GM10266 (cell line): ENCODE data around the gene NID1.

Experiments
- DNase-seq: peaks from one replicate; pipeline ENCODE4 v3.0.0; 2012; ENCODE audit errors: extremely low spot score
- CTCF ChIP-seq: IDR thresholded peaks from 2 replicates; pipeline ENCODE4 v1.5.1; 2012; ENCODE audit warnings: mild to moderate bottlenecking, low read depth; ENCODE audit not compliant: control insufficient read depth, insufficient read depth; ENCODE audit errors: missing control alignments

Gene NID1

GRCh38 chr1:235989105-235989504 is 75.8 kb downstream of the NID1 start:
- DNase-seq, result no peak
- TF ChIP-seq CTCF, result no peak

GRCh38 chr1:235986869-235987268 is 78.0 kb downstream of the NID1 start:
- no peak for DNase-seq
- no peak for TF ChIP-seq CTCF

GRCh38 chr1:235984041-235984825 is 80.7 kb downstream of the NID1 start:
- DNase-seq, result no peak
- TF ChIP-seq CTCF, result no peak

- TF ChIP-seq CTCF, result no peak
- no peak for DNase-seq
These were observed 83.9 kb downstream of the NID1 start for GRCh38 chr1:235980976-235981375.

GRCh38 chr1:235979716-235980333 is 85.1 kb downstream of the NID1 start:
- TF ChIP-seq CTCF, result no peak
- DNase-seq, result no peak

GRCh38 chr1:235979176-235979575 is 85.7 kb downstream of the NID1 start:
- DNase-seq, result no peak
- no peak for TF ChIP-seq CTCF

- no peak for DNase-seq
- TF ChIP-seq CTCF, result no peak
These were observed 88.4 kb downstream of the NID1 start for GRCh38 chr1:235976490-235976889.
